Measurements from ENCODE around the gene TIMELESS. TPM values are rescaled to one million over a fixed set of nuclear protein-coding genes. Genes with fewer than 3 reads are reported as not detected.

The TIMELESS gene
- total and polyA plus RNA-seq, 2 experiments from 2014 or later, result 28.7 to 54.8 TPM

GRCh38 chr12:56391721-56392120 lies 57.5 kb downstream of the TIMELESS start (continued):
- TF ChIP-seq, protein P1, sequence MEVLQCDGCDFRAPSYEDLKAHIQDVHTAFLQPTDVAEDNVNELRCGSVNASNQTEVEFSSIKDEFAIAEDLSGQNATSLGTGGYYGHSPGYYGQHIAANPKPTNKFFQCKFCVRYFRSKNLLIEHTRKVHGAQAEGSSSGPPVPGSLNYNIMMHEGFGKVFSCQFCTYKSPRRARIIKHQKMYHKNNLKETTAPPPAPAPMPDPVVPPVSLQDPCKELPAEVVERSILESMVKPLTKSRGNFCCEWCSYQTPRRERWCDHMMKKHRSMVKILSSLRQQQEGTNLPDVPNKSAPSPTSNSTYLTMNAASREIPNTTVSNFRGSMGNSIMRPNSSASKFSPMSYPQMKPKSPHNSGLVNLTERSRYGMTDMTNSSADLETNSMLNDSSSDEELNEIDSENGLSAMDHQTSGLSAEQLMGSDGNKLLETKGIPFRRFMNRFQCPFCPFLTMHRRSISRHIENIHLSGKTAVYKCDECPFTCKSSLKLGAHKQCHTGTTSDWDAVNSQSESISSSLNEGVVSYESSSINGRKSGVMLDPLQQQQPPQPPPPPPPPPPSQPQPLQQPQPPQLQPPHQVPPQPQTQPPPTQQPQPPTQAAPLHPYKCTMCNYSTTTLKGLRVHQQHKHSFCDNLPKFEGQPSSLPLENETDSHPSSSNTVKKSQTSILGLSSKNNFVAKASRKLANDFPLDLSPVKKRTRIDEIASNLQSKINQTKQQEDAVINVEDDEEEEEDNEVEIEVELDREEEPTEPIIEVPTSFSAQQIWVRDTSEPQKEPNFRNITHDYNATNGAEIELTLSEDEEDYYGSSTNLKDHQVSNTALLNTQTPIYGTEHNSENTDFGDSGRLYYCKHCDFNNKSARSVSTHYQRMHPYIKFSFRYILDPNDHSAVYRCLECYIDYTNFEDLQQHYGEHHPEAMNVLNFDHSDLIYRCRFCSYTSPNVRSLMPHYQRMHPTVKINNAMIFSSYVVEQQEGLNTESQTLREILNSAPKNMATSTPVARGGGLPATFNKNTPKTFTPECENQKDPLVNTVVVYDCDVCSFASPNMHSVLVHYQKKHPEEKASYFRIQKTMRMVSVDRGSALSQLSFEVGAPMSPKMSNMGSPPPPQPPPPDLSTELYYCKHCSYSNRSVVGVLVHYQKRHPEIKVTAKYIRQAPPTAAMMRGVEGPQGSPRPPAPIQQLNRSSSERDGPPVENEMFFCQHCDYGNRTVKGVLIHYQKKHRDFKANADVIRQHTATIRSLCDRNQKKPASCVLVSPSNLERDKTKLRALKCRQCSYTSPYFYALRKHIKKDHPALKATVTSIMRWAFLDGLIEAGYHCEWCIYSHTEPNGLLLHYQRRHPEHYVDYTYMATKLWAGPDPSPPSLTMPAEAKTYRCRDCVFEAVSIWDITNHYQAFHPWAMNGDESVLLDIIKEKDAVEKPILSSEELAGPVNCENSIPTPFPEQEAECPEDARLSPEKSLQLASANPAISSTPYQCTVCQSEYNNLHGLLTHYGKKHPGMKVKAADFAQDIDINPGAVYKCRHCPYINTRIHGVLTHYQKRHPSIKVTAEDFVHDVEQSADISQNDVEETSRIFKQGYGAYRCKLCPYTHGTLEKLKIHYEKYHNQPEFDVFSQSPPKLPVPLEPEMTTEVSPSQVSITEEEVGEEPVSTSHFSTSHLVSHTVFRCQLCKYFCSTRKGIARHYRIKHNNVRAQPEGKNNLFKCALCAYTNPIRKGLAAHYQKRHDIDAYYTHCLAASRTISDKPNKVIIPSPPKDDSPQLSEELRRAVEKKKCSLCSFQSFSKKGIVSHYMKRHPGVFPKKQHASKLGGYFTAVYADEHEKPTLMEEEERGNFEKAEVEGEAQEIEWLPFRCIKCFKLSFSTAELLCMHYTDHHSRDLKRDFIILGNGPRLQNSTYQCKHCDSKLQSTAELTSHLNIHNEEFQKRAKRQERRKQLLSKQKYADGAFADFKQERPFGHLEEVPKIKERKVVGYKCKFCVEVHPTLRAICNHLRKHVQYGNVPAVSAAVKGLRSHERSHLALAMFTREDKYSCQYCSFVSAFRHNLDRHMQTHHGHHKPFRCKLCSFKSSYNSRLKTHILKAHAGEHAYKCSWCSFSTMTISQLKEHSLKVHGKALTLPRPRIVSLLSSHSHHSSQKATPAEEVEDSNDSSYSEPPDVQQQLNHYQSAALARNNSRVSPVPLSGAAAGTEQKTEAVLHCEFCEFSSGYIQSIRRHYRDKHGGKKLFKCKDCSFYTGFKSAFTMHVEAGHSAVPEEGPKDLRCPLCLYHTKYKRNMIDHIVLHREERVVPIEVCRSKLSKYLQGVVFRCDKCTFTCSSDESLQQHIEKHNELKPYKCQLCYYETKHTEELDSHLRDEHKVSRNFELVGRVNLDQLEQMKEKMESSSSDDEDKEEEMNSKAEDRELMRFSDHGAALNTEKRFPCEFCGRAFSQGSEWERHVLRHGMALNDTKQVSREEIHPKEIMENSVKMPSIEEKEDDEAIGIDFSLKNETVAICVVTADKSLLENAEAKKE (CRISPR knock-in tag; IDR thresholded peaks at IDR 0.05), result no peak
- no peak for TF ChIP-seq ZNF114 (CRISPR knock-in tag; IDR thresholded peaks at IDR 0.05)
- no peak for TF ChIP-seq ETS1 (IDR thresholded peaks at IDR 0.05)
- TF ChIP-seq POLR2AphosphoS5 (IDR thresholded peaks at IDR 0.05; ENCODE audit: low read depth), result no peak
- TF ChIP-seq STAT1 (IDR thresholded peaks at IDR 0.05; ENCODE audit: unreplicated experiment), result no peak

DNA sequence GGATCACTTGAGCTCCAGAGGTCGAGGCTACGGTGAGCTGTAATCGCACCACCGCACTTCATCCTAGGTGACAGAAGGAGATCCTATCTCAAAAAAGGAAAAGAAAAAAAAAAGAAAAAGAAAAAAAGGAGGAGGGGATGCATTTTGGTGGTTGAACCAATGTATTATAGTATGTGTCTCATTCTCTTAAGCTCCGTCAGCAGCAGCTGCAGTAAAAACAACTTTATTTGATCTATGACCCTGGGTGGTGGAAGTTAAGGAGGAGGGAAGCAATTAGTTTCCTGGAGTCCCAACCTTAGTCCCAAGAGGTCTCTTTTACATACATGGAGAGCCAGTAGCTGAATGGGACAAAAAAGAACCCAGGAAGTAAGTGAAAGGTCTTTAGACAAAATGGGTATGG lies 59.8 kb downstream of the TIMELESS start:
- peak overlapping the region; percentile 52; the same call in 1 of the 2 replicates for H2AFZ ChIP-seq
- H3K27ac ChIP-seq (ENCODE audit: low read depth), result no peak overlapping the region
- H3K9me3 Mint-ChIP-seq, result peaks cover 3% of the 10 kb centered on the region; the same call in 2 of the 3 replicates
- peaks cover 2% of the 10 kb centered on the region; the same call in 1 of the 2 replicates for H3K9me2 ChIP-seq (ENCODE audit: insufficient read depth)
- H3F3A ChIP-seq (replicated peaks; ENCODE audit: low read depth), result no peaks in the 10 kb centered on the region
- H3K27me3 ChIP-seq (ENCODE audit: insufficient read depth), result no peaks in the 10 kb centered on the region
- no peak overlapping the region for H3K27ac Mint-ChIP-seq
- no peaks in the 10 kb centered on the region for H4K20me1 ChIP-seq (replicated peaks; ENCODE audit: insufficient read depth)
- peaks cover 7% of the 10 kb centered on the region; the same call in 2 of the 3 replicates for H3K4me1 Mint-ChIP-seq
- ATAC-seq, result no peak
- H3K4me2 ChIP-seq, result no peak overlapping the region
- no peak overlapping the region for H3K4me3 ChIP-seq
- peaks cover 4% of the 10 kb centered on the region; the same call in 1 of the 2 replicates for H3K4me1 ChIP-seq (ENCODE audit: insufficient read depth)
- no peaks in the 10 kb centered on the region for H3K36me3 Mint-ChIP-seq (ENCODE audit: low read depth)
- no peaks in the 10 kb centered on the region for H3K79me2 ChIP-seq (replicated peaks; ENCODE audit: insufficient read depth)
- DNase-seq (ENCODE audit: low spot score), result no peak
- no peaks in the 10 kb centered on the region for H3K36me3 ChIP-seq (ENCODE audit: insufficient read depth)
- H3K27me3 Mint-ChIP-seq (ENCODE audit: insufficient read depth, low read depth, poor library complexity), result peaks cover 2% of the 10 kb centered on the region
- no peak overlapping the region for H3K4me3 Mint-ChIP-seq
- TF ChIP-seq, protein P2, sequence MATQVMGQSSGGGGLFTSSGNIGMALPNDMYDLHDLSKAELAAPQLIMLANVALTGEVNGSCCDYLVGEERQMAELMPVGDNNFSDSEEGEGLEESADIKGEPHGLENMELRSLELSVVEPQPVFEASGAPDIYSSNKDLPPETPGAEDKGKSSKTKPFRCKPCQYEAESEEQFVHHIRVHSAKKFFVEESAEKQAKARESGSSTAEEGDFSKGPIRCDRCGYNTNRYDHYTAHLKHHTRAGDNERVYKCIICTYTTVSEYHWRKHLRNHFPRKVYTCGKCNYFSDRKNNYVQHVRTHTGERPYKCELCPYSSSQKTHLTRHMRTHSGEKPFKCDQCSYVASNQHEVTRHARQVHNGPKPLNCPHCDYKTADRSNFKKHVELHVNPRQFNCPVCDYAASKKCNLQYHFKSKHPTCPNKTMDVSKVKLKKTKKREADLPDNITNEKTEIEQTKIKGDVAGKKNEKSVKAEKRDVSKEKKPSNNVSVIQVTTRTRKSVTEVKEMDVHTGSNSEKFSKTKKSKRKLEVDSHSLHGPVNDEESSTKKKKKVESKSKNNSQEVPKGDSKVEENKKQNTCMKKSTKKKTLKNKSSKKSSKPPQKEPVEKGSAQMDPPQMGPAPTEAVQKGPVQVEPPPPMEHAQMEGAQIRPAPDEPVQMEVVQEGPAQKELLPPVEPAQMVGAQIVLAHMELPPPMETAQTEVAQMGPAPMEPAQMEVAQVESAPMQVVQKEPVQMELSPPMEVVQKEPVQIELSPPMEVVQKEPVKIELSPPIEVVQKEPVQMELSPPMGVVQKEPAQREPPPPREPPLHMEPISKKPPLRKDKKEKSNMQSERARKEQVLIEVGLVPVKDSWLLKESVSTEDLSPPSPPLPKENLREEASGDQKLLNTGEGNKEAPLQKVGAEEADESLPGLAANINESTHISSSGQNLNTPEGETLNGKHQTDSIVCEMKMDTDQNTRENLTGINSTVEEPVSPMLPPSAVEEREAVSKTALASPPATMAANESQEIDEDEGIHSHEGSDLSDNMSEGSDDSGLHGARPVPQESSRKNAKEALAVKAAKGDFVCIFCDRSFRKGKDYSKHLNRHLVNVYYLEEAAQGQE (IDR thresholded peaks at IDR 0.05; ENCODE audit: unreplicated experiment), result no peak
- TF ChIP-seq ZNF331 (CRISPR knock-in tag; IDR thresholded peaks at IDR 0.05; ENCODE audit: low read depth) (no peak), NANOG (IDR thresholded peaks at IDR 0.05; ENCODE audit: borderline replicate concordance) (no peak)

Measured in GM23338 (cell line).